NCI-H1436 (cell line): ENCODE results near the gene FLAD1.

Experiments
- DNase-seq: peaks from one replicate; lab custom pipeline; 2025; lab: John Stamatoyannopoulos, UW

FLAD1 gene

DNA sequence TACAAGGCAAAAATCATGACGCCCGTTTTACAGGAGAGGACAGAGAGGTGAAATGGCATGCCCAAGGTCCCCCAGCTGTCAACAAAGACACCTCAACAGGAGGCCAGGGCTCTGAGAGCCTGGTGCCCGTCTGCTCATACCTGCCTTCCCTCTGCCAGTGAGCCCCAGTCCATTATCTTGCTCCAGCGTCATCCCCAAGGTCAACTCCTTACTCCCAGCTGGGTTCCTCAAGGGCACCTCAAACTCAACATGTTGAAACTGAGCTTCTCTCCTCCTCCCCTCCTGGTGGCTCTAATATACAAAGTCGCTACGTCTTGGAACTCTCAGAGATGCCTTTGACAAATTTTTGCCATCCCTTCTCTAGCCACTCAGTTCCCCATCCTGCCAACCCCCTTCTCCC lies 30.5 kb upstream of the FLAD1 start:
- no peak for DNase-seq

GRCh38 chr1:154953611-154954038 lies 29.5 kb upstream of the FLAD1 start:
- DNase-seq, result no peak

DNA sequence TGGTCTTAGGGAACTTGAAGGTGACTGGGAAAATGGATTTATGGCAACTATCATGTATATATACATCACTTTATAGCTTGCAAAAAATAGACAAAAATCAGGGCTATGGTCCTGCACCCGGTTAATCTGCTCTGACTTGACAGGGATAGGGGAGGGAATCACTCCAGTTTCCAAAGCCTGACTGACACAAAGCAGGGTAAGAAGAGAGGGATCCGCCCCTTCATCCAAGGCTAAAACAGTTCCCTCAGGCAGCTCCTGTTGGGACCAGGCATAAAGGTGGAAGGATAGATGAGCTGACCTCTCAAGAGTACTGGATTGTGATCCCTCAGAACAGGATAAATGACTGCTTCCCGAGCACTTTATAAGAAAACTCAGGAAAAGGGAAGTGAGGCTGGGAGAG lies 28.6 kb upstream of the FLAD1 start:
- DNase-seq, result no peak

GRCh38 chr1:154955039-154955717 lies 28.0 kb upstream of the FLAD1 start:
- DNase-seq, result peak; percentile 58

DNA sequence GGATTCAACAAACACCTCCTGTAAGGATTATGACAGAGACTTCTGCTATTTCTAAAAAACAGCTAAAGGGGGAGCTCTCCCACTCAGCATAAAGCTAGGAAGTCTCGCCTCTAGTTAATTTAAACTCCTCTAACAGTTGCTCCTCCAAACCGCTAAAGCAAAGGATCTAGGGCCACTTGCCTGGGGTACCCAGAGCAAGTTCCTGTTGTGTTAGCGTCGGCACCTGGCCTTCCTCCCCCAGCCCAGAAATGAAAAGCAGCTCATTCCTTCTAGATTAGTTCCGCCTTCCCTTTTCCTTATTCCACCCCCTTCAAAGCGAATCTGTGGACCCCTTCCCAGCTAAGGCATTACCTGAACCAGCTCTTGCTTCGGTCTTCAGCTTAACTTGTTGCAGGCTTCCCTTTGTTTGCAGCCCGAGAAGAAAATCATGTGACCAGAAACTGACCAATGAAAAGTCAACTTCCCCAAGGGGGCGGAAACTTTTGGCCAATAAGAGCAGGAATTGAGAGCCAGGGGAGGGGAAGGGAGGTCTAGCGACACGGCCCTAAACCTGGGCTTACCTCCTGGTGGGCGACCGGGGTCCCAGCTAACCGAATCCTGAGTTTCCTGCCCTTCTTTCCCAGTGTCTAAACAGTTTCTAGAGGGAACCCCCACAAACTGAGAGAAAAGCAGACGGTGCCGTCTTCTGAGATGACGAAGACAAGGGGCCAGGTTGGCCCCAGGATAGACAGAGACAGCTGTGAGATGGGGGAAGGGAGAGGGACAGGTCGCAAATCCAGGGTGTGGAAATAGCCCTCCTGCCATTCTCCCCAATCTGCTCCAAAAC lies 27.2 kb upstream of the FLAD1 start, which contains the start of gene PBXIP1:
Gene PBXIP1, minus strand, starts transcription at position 382 of the 826 bp plus-strand sequence. CDS start 2,378 bp downstream, outside the sequence.
- peak; percentile 85 for DNase-seq

DNA sequence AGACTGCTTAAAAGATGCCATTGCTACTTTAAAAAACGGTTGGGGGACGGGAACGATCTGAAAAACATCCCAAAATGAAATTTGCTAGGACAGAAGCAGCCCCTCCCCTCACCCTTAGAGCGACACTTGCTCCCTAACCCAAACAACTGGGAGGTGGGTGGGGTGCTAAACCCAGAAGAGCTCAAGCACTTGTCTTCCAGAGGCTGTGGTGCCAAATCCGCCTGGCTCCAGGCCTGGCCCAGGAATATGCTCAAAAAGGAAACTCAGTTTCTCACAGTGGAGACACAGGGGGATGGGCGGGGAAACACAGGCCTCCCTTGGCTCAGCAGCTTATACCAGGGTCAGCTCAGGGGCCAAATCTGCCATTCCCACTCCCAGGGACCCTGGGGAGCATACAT lies 26.6 kb upstream of the FLAD1 start:
- DNase-seq, result no peak

DNA sequence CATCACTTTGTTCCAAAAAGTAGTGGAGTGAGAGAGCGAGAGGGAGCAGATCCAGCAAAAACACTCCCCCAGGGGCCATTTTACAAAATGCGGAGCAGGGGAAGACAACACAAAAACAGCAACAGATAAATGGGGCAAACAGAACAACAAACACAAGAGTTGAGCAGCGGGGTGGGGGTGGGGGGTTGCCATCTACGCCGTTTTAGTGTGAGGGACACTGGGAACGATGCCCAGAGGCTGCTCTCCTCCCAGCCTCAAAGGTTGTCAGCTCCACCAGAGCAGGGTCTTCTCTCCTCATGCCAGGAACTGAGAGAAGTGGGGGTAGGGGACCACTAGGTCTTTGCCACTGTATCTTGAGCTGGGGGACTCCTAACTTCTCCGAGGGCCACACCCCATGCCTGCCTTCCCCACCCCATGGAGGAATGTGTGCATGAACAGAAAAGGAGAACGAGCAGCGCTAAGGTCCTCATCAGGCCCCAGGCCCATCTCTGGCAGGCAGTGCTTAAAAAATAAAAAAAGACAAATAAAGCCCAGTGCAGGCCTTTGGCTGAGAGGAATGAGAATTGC lies 26.0 kb upstream of the FLAD1 start:
- DNase-seq, result no peak

- DNase-seq, result no peak
These were observed 25.1 kb upstream of the FLAD1 start for GRCh38 chr1:154958036-154958435.

GRCh38 chr1:154958681-154959425 lies 24.3 kb upstream of the FLAD1 start:
- no peak for DNase-seq

- DNase-seq, result no peak
These were observed 23.7 kb upstream of the FLAD1 start for GRCh38 chr1:154959426-154959780.

- no peak for DNase-seq
These were observed 22.6 kb upstream of the FLAD1 start for GRCh38 chr1:154960446-154961136.

GRCh38 chr1:154961207-154962155 lies 21.7 kb upstream of the FLAD1 start, which contains the start of gene PYGO2:
PYGO2 (minus strand) TSS chr1:154961782; CDS start chr1:154961576, 206 bp downstream.
- DNase-seq, result peak; percentile 63

GRCh38 chr1:154962156-154962749 lies 20.9 kb upstream of the FLAD1 start:
- DNase-seq, result no peak

- no peak for DNase-seq
These were observed 20.3 kb upstream of the FLAD1 start for GRCh38 chr1:154962795-154963330.

DNA sequence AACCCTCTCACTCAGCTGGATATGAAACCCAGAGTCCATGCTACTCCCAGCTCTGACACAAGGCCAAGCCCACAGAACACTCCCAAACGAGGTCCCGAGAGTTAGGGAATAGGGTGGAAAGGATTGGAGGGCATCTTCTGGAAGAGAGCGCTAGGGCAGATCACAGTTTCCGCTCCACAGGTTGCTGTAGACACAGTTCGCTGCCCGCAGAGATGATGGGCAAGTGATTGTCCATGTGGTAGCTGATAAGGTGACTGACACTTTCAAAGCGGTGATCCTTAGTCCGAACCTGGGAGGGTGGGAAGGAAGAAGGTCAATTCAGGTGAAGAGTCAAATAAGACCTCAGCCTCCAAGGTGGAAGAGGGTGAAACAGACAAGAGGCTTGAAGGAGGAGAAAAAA lies 19.5 kb upstream of the FLAD1 start:
- DNase-seq, result no peak

GRCh38 chr1:154964359-154964758 lies 18.8 kb upstream of the FLAD1 start:
- DNase-seq, result no peak

DNA sequence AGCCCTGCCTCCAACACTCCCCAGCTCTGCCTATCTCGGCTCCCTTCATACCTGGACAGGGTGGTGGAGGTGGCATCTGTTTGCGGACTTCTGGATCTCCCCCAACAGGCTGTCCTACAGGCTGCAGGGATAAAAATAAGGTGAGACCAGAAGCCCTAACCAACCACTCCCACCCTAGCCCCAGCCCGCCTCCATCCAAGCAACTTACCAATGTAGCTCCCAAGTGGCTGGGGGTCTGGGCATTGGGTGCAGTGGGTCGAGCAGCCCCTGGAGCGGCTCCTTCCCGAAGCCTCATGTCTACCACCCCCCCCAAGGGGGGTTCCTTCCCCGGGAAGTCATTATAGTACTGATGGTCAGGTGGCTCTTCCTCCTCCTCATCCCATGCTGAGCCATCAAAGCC lies 17.0 kb upstream of the FLAD1 start:
- DNase-seq, result no peak

GRCh38 chr1:154967331-154967950 lies 15.7 kb upstream of the FLAD1 start:
- DNase-seq, result no peak

DNA sequence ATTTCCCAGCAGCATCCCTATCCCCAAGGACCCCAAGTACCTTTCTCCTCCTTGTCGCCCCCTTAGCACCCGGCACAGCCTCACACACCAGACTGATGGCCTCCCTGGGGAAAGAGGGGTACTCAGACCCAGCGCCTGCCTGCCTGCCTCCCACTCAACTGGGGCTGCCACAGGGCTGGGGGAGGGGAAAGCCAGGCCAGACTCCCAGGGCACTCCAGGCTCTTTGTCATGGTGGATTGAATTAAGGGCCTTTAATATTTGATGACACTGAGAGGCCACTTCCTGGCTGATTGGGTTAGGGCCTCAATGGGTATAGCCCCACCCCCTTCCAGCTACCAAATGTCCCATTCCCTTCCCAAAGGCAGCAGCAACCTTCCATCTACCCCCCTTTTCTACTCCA lies 14.4 kb upstream of the FLAD1 start:
- DNase-seq, result no peak
